Dermis microvascular lymphatic vessel endothelial cell (primary cell): Measurements from ENCODE around the gene USP37. TPM values are rescaled to one million over a fixed set of nuclear protein-coding genes. Genes with fewer than 3 reads are reported as not detected.

Experiments used
- DNase-seq, 2 donors: peaks; one replicate each; pipeline versions ENCODE4 v3.0.0 to v3.0.0-alpha.2; 2010; ENCODE audit warnings: low read depth in 2 of 2
- total RNA-seq: library from RNA; depleted of rRNA; stranded (reverse); fragments of >200 nt; gene quantifications from 2 replicates; pipeline ENCODE4 v1.2.1, GENCODE V29; 2014

Gene USP37
- total RNA-seq, 1 donor from 2014 or later: 8.3 TPM

DNA sequence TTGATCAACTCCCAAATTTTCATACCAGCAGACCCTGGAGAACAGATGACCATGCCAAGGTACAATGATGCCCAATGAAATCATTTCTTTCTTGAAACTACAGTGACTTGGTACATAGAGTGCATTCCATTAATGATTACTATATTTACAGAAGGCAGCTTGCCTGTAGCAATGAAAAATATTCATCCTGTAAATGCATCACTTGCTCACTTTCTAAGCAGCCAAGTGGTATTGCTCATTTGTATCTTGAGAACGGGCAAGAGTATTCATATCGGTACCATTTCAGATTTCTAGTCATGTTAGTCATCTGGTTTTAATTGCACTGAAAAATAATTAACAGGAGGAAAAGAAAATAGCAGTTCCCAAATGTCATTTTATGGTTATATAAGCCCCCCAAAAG is 89.6 kb downstream of the USP37 start:
- no peak for DNase-seq

DNA sequence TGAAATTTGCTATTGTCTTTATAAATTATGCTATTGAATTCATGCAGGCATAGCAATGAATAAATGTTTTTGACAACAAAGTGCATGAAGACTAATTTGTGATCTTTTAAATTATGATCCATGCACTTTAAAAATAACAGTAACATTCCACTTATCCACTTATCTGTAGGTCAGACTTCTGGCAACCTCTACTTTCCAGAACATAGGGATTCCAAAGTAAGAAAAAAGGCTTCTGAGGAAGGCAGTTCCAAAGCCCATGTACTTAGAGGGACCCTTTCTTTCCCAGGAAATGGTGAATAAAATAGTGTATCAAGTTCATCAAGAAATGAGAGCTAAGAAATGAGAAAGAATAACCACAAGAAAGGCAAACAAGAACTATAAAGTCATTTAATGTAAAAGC is 90.9 kb downstream of the USP37 start:
- no peak for DNase-seq

DNA sequence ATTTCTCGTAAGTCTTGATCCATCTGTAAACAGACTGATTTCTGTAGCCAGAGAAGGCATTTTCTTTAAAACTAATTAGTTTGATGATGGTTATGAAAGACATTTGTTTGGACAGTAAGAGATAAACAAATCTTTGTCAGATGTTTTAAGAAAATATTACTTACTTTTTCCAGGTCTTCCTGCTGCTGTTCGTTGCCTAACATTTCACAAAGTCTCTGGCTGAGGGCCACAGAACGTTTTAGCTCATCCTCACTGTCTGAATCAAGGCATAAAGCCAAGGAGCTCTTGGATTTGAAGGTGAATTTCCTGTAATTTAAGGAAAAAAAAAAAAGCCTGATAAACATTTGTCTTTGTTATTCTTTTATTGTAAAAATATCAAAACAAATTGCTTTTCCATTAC is 91.5 kb downstream of the USP37 start:
- no peak for DNase-seq

DNA sequence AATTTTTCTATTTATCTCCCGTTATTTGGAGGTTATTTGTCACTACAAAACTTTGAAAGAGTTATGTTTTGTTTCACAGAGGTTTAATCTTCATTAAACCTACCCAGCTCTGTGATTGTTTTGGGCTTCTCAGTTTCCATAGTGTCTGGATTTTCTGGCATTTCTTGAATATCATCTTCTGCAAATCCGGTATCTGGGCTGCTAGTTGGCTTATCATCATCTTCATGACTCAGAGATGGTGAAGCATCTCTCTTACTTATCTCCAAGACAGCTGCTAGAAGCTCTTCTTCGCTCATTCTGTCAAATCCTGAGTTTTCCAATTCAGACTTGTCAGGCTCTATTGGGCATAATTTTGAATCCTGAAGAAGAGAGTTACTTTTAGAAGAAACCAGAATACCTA is 93.6 kb downstream of the USP37 start:
- DNase-seq: no peak

DNA sequence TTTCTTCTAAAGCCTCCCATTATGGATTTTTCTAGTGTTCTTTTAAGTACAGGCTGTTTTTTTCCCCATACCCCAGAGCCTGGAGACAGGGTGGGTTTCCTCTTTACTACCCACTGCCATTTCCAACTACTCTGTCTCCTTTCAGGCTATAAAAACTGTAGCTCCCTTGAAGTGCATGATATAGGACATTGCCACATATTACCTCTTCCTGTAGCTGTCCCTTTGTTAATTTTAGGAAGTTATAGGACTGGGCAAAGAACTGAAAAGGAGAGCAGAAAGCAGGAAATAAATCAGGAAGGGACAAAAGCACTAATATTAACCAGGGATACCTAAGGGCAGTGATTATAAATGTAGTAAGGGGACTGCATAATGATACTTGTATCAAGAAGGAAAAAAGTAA is 95.2 kb downstream of the USP37 start:
- no peak for DNase-seq

DNA sequence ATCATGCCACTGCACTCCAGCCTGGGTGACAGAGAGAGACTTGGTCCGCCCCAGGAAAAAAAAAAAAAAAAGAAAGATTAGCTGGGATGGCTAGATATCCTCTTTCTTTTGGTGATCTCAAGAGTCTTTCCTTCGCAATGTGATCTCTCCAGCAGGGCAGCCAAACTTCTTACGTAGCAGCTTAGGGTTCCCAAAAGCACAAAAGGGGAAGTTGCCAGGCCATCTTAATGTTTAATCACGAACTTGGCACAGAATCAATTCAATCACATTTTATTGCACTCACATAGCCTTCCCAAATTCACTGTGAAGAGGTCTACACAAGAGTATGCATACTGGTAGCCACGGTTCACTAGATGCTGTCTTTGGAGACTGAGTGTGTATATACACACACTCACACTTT is 96.2 kb downstream of the USP37 start:
- no peak for DNase-seq

DNA sequence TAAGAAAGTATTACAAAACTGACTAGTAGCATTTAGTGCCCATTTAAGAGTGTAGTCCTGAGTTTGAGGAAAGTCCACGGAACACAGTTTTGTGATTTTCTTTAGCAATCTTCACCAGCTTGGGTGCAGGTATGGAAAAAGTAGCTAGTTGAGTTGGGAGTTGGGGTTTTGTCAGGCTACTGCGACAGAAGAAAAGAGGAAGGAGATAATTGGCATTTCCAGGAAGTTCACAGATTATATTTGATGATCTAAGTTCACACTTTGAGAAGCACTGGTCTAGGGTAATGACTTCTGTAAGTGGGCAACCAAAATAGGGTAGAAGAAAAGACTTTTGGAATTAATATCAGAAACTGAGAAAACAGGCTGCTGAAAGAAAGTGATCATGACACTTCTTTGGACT is 97.1 kb downstream of the USP37 start:
- DNase-seq: no peak

DNA sequence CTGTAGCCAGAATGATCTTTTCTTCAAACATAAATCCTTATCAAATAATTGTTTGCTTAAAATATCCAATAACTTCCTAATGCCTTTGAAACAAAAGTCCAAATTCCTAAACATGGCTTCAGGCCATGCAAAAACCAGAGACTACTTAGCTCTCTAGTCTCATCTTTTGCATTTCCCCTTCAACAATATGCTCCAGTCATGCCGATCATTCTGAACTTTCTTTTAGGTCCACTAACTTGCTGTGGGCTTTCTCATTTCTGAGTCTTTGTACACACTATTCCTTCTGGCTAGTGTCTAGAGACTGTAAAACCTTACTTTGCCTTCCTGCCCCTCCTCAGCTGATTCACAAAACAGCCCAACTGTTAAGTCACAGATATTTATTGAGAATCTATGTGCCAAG is 97.7 kb downstream of the USP37 start:
- no peak for DNase-seq

DNA sequence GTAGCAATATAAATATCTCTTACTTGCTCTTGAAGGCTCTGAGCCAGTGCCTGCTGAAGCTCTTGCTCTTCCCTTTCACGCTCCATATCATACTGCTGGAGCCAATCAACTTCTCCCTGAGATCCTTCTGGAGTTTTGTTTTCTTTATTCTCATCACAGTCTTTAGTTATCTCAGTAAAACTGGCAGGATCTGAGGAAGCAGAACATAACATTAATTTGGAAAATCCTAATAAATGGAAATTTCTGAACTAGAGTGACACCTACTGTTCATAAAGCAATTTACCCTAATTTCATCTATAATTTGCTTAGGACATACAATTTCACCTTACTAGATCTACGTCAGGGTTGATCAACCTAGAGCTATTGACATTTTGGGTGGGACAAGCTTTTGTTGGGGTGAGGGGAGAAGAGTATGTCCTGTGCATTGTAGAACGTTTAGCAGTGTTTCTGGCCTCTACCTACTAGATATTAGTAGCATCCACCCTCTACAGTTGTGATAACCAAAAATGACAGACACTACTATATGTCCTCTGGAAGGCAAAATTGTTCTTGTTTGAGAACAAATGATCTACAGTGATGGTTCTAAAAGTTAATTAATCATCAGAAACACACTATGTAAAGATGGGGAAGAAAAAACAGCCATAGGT is 102.0 kb downstream of the USP37 start:
- DNase-seq: peak; percentile 33

DNA sequence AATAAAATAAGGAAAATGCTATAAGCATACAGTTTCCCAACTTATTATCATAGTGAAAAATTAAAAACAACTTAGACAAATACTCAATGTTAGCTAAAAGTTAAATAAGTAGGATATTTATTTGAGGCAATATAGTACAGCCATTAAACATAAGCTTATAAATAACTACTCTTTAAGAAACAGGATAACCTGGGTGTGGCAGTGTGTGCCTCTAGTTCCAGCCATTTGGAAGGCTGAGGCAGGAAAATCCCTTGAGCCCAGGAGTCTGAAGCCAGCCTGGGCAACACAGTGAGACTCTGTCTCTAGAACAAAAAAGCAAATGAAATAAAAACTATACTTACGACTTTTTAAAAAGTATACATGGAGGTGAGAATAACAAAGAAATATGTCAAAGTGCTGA is 109.6 kb downstream of the USP37 start:
- DNase-seq: no peak

DNA sequence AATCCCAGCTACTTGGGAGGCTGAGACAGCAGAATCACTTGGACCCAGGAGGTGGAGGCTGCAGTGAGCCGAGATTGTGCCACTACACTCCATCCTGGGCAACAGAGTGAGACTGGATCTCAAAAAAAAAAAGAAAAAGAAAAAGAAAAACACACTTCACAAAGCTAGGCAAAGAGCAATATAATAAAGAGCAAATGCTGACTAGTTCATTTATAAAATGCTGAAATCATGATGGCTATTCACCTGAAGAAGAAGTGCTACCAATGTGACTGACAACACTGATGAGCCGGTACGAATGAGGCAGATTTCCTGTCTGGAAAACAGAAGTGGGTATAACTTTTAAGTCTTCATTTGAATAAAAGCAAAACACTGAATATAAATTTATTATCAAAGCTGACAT is 111.3 kb downstream of the USP37 start:
- no peak for DNase-seq

DNA sequence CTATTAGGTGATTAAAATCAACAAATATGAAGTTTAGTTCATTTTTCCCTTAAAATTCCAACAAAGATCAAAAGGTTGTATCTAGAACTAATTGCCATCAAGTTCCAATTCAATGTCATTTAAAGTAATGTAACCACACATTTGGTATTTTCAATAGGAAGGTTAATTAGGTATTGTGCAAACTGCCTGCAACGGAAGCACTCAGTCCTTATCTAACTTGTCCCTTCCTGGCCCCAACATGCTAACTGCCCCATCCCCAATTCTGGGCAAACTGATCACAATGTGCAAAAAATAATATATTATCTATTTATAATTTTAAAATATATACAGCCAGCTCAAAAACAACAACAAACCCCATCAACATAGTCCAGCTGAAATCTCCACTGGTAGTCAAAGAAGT is 116.1 kb downstream of the USP37 start:
- no peak for DNase-seq

DNA sequence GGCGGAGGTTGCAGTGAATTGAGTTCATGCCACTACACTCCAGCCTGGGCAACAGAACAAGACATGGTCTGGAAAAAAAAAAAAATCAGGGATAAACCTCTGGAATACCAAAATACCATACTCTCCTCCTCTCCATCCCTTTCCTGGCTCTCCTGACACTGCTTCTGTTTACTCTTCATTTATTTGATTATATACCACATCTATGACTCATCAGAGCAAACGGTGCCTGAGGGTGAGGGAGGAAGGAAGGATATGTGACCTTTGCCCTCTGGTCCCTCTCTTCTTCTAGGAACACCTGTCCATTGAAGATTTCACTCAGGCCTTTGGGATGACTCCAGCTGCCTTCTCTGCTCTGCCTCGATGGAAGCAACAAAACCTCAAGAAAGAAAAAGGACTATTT is 119.2 kb downstream of the USP37 start:
- DNase-seq: peak; percentile 11 to 60

DNA sequence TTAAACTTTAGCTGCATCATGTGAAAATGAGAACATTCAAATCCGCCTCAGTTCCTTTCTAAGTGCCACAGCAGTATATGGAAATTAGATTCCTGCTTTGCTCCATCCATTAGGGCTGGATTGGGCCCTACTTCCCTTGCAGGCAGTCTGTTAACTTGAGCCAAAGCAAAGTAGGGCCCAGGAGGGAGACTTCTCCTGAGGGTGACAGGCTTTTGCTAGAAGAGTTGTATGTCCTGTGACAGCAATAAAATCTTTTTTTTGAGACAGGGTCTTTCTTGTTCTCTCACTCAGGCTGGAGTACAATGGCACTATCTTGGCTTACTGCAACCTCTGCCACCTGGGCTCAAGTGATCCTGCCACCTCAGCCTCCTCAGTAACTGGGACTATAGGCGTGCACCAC is 121.1 kb downstream of the USP37 start:
- DNase-seq: no peak

DNA sequence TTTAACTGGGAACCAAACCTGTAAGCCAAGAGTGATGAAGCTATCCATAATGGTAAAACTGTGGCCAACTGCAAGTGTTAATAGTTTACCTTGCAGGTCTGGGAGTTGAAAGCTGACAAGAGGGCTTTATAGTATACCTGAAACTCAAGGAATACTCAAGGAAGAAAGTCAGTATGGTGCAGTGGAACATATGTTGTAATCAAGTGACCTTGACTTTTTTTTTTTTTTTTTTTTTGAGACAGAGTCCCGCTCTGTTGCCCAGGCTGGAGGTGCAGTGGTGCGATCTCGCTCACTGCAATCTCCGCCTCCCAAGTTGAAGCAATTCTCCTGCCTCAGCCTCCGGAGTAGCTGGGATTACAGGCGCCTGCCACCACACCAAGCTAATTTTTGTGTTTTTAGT is 121.6 kb downstream of the USP37 start:
- DNase-seq: no peak

DNA sequence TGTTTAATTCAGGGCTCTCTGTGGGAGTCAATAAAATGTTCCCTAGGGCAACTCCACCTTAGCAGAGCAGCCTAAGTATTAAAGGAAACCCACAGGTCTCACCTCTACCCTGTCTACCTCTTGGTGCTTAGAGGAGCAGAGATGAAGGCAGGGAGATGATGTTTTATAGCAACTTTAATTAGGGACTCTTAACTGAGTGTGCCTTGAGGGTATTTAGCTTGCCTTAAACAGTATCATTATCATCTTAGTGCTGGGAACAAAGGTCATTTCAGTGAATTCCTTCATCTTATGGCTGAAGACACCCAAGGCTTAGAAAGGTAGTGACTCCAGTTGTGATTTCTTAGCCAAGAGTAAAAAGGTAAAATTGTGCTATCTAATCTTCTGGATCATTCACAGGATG is 122.5 kb downstream of the USP37 start:
- no peak for DNase-seq

DNA sequence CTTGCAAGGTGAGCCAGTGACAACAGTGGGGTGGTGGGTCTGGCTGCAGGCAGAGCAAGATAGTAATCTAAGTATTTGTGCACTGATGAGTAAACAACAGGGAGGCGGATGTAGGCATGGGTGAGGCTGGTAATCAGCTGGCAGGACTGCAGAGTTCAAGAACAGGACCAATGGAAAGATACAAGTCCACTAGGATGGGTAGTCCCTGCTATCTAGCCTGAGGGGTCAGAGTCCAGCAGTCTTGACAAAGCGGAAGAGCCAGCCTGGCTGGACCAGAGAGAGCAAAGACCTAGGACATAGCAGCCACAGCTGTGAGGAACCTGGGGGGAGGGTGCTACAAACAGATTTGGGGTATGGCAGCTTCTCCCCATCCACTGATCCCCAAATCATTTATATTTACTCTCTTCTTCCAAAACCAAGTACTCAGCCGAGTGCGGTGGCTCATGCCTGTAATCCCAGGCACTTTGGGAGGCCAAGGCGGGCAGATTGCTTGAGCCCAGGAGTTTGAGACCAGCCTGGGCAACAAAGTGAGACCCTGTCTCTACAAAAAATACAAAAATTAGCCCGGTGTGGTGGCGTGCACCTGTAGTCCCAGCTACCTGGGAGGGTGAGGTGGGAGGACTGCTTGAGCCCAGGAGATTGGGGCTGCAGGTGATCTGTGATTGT is 123.3 kb downstream of the USP37 start:
- DNase-seq: no peak

DNA sequence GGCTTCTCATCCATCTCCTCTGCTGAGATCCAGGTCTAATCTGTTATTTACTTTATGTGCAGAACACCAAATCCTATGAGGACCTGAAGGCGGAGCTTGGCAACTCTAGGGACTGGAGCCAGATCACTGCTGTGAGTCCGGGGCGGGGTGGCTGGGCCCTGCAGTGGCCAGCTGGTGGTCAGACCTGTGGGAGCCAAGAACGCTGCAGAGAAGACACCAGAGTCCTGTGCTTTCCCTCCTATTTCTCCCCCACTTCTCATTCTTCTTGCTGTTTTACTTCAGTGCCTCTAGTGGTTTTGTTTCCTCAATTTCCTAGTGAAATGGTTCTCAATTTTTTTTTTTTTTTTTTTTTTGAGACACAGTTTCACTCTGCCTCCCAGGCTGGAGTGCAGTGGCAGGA is 129.6 kb downstream of the USP37 start:
- no peak for DNase-seq

DNA sequence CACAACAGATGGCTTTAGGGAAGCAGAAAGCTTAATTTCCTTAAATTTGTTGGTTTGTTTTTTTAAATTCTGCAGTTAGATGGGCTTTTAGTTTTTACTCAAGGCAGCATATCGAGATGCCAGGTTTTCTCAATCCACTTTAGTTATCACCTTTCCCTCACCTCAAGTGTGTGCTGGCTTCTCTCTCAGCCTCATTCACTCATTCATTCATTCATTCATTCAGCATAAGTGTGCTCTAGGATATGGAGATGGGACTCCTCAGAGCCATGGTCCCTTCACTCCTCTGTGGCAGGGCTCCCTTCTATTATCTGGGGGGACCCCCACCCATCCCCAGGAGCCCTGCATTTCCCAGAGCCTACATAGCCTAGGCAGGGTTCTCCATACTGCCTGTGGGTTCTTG is 130.2 kb downstream of the USP37 start:
- no peak for DNase-seq

DNA sequence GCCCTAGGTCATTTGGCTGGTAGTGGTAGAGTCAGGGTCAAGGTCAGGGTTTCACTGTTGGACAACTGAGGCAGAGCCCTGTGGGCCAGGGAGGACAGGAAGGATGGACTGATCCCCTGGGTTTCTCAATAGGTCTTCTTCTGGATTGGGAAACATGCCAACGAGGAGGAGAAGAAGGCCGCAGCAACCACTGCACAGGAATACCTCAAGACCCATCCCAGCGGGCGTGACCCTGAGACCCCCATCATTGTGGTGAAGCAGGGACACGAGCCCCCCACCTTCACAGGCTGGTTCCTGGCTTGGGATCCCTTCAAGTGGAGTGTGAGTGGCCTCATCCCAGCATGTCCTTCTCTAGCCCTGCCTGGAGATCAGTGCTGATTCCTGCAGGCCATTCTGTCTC is 131.2 kb downstream of the USP37 start:
- DNase-seq: no peak

DNA sequence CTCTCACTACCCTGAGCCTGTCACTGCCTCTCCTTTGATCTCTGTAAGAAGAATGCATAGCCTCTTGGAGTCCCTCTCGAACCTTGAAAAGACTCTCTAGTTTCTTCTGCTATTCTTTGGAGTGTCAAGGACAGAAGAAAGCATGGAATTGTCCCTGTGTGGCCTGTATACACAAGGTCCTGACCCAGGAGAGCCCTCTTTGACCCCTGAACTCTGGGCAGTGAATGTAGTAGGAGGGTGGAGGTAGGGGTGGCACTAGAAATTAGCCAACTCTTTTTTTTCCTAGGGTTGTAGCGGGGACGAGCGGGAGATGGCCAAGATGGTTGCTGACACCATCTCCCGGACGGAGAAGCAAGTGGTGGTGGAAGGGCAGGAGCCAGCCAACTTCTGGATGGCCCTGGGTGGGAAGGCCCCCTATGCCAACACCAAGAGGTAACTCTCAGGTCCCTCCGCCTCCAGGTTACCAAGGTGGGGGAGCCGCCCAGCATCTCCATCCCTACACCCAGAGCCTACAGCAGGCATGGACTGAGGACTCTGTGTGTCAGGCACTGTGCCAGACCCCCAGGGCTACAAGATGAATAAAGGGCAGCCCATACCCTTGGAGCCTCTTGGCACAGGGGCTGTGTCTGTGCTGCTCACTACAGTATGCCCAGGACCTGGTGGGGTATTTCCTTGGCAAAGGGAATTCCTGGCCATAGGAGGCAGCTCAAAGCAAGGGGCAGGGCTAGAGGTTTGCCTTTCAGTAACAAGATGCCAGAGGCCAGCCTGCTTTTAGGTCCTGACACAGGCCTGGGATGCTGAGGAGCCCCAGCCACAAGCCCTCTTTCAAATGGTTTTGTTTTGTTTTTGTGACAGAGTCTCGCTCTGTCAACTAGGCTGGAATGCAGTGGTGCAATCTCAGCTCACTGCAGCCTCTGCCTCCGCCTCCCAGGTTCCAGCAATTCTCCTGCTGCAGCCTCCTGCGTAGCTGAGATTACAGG is 132.9 kb downstream of the USP37 start:
- DNase-seq: no peak

DNA sequence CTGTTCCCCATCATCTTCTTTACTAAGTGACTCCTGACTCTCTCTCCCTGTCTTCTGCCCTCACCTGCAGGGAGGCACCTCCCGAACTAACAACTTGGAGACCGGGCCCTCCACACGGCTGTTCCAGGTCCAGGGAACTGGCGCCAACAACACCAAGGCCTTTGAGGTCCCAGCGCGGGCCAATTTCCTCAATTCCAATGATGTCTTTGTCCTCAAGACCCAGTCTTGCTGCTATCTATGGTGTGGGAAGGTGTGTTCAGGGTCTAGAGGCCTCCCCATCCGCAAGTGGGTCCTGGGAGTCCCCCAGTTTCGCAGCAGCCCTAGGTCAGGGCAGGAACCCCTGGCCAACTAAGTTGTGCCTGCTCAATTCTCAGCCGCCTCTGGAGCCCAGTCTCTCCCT is 133.7 kb downstream of the USP37 start:
- no peak for DNase-seq
